Anterior cingulate cortex (tissue), 58 donors: ENCODE results near the gene SIK3.
"Not testable (repeated sequence)": the region's sequence is repeated elsewhere in the genome, so short reads cannot be mapped to it uniquely, and the experiment has no call there.

ENCODE experiments used
- DNase-seq, 58 donors: peaks; one replicate each; lab custom pipeline; 2025; lab: John Stamatoyannopoulos, UW

SIK3 gene

GRCh38 chr11:117098269-117099232, at the start of gene SIK3:
TSS of gene SIK3 (minus strand) at chr11:117098428. CDS start at chr11:117098415, 13 bp downstream.
- DNase-seq = peak; percentile 37 to 98 (median 94)

GRCh38 chr11:117146521-117146920, 48.3 kb upstream of the SIK3 start:
- no peak for DNase-seq

GRCh38 chr11:117145393-117145761, 47.1 kb upstream of the SIK3 start:
- DNase-seq = no peak

- peak in 30 of 58 donors; percentile 7 to 92 (median 68) for DNase-seq
Measured at GRCh38 chr11:117144477-117145392, 46.5 kb upstream of the SIK3 start.

- peak; percentile 32 to 95 (median 90) for DNase-seq
Measured at GRCh38 chr11:117143871-117144476, 45.7 kb upstream of the SIK3 start, which contains the start of gene PAFAH1B2. TSS of gene PAFAH1B2 (plus strand) at chr11:117144287. CDS start at chr11:117152448, 8,161 bp downstream.

GRCh38 chr11:117143390-117143789, 45.2 kb upstream of the SIK3 start:
- DNase-seq = peak in 26 of 58 donors; percentile 5 to 52 (median 23)

GRCh38 chr11:117137223-117138086, 39.2 kb upstream of the SIK3 start:
- DNase-seq = not testable (repeated sequence)

GRCh38 chr11:117134979-117135378, 36.8 kb upstream of the SIK3 start:
- DNase-seq = not testable (repeated sequence)

GRCh38 chr11:117134431-117134830, 36.2 kb upstream of the SIK3 start:
- no peak for DNase-seq

GRCh38 chr11:117130879-117131278, 32.7 kb upstream of the SIK3 start:
- DNase-seq = no peak

- not testable (repeated sequence) for DNase-seq
Measured at GRCh38 chr11:117130396-117130795, 32.2 kb upstream of the SIK3 start.

GRCh38 chr11:117128289-117128688, 30.1 kb upstream of the SIK3 start:
- no peak for DNase-seq

- DNase-seq = peak in 16 of 58 donors; percentile 1 to 63 (median 10)
Measured at GRCh38 chr11:117127171-117127901, 29.1 kb upstream of the SIK3 start.

- peak in 44 of 58 donors; percentile 6 to 88 (median 58) for DNase-seq
Measured at GRCh38 chr11:117126223-117126965, 28.2 kb upstream of the SIK3 start.

- DNase-seq = no peak
Measured at GRCh38 chr11:117122556-117122955, 24.3 kb upstream of the SIK3 start.

- DNase-seq = no peak
Measured at GRCh38 chr11:117121176-117121575, 22.9 kb upstream of the SIK3 start.

GRCh38 chr11:117117681-117118080, 19.5 kb upstream of the SIK3 start:
- DNase-seq = no peak

- DNase-seq = not testable (repeated sequence)
Measured at GRCh38 chr11:117112939-117113338, 14.7 kb upstream of the SIK3 start.
